Measurements from ENCODE around the gene NXNL2. TPM values are rescaled to one million over a fixed set of nuclear protein-coding genes. Genes with fewer than 3 reads are reported as not detected.

NXNL2 gene
- total RNA-seq, 2 donors from 2014 or later = 3.9 TPM; not detected in 1

DNA sequence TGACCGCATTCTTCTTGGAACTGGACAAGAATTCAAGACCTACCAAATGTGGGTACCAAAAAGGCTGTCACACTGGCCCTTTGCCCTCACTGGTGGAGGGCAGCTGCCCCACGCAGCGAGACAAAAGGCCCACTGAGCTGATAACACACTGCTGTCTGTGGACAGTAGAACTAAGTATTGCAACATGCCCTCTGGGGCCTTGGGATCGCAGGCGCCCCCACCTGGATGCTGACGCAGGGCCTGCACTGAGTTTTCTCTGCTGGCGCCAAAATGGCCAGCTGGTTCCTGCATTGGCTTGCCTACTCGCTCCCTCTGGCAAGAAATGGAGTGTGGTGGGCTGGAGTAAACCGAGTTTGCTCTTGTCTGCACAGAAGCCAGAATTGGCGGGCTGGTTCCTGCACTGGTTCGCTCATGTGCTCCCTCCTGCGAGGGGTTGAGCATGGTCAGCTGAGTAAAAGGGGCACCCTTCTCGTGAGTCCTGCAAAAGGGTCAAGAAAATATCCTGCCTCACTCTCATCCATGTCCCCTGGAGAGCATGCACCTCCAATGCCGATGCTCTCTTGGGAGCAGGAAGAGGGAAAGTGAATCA is 55.7 kb downstream of the NXNL2 start:
- Histone ChIP-seq H3K27ac (no peak overlapping the region), H3K9me3 (no peaks in the 10 kb centered on the region), H3K4me1 (no peaks in the 10 kb centered on the region), H3K4me3 (no peak overlapping the region), H3K36me3 (replicated peaks in 1 of 2; ENCODE audit: insufficient read depth in 1 of 2, low read depth in 2 of 2) (no peaks in the 10 kb centered on the region), H3K27me3 (no peaks in the 10 kb centered on the region)
- DNase-seq (no peak), ATAC-seq (no peak)
- intact Hi-C loops (cut with DNase I) = loop anchor here (5.0 kb wide), 1 partner anchor 412 kb away; no protein-coding TSS in a partner anchor
- WGBS, 2 donors = 75 to 88% methylated on average over 14 of the region's 14 CpGs
- TF ChIP-seq POLR2A (IDR thresholded peaks at IDR 0.05) = no peak
- TF ChIP-seq CTCF (IDR thresholded peaks at IDR 0.05) = no peak

DNA sequence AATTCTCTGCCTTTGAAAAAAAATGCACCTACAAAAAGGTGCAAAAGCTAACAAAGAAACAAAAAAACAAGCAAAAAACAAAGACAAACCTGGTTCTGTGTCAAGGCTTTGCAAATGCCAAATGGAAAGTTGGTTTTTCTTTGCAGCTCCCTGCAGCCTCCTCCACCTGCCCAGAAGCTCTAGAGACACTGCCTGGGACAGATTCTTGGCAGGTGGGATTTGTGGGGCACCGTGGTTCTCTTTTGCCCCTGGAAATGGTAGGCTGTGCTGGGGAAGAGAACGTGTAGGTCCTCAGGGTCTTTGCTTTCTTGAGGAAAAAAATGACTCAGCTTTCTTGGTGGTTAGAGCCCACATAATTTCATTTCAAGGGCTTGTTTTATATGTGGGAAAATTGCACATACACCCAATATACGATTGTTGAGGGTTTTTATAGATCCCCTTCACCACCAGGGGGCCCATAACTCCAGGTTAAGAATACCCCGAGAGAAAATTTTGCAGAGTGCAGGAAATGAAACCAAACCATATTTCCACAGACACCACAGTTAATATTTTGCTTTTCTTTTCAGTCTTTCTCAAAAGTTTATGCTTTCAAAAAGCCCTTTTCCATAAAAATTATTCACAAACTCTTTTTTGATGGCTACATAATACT is 58.7 kb downstream of the NXNL2 start:
- DNase-seq (peak; percentile 54 to 71 (median 69)), ATAC-seq (no peak)
- no peaks in the 10 kb centered on the region for H3K36me3 ChIP-seq (replicated peaks in 1 of 2; ENCODE audit: insufficient read depth in 1 of 2, low read depth in 2 of 2)
- H3K4me3 ChIP-seq = no peak overlapping the region
- TF ChIP-seq CTCF (IDR thresholded peaks at IDR 0.05) (peak; percentile 20 to 77 (median 59)), POLR2A (IDR thresholded peaks at IDR 0.05) (no peak)
- no peaks in the 10 kb centered on the region for H3K9me3 ChIP-seq
- no peaks in the 10 kb centered on the region for H3K4me1 ChIP-seq
- intact Hi-C loops (cut with DNase I) = loop anchor here (5.0 kb wide), 1 partner anchor 409 kb away; no protein-coding TSS in a partner anchor
- H3K27ac ChIP-seq = no peak overlapping the region
- H3K27me3 ChIP-seq = no peaks in the 10 kb centered on the region
- 21 to 31% methylated on average over 4 of the region's 4 CpGs for WGBS, 2 donors

Other genes with a start within 250 kb of the NXNL2 start
- 10 to 100 TPM; 21.8 to 42.8 TPM for gene SPIN1, start 146.7 kb upstream of the NXNL2 start, total RNA-seq

Data from body of pancreas (tissue), 4 donors.